ENCODE measurements around the gene ZNF277. TPM values are rescaled to one million over a fixed set of nuclear protein-coding genes. Genes with fewer than 3 reads are reported as not detected.

The ZNF277 gene
- total and polyA plus RNA-seq, 8 donors = 13.6 to 25.3 (median 19.6) TPM

- 0 to 1% methylated on average over 14 of the region's 14 CpGs for WGBS, 2 donors
- no peaks in the 10 kb centered on the region for H3K27me3 ChIP-seq
- peak overlapping the region; percentile 75 to 89 (median 78) for H3K4me3 ChIP-seq
- intact Hi-C loops (cut with DNase I) = no loop called here
- no peak for TF ChIP-seq CTCF (IDR thresholded peaks at IDR 0.05)
- H3K9me3 ChIP-seq = no peaks in the 10 kb centered on the region
- H3K27ac ChIP-seq = peak overlapping the region; percentile 79 to 86 (median 84)
- no peaks in the 10 kb centered on the region for H3K36me3 ChIP-seq
- H3K4me1 ChIP-seq = peaks cover 3 to 25% (median 5%) of the 10 kb centered on the region in 3 donors
- DNase-seq (no peak), FAIRE-seq (no peak), ATAC-seq (peak in 3 of 4 donors; percentile 0 to 1 (median 1))
These were observed 597 bp downstream of the ZNF277 start for GRCh38 chr7:112206991-112207592.

- no peak for TF ChIP-seq CTCF (IDR thresholded peaks at IDR 0.05)
- intact Hi-C loops (cut with DNase I) = no loop called here
- Histone ChIP-seq H3K27me3 (no peaks in the 10 kb centered on the region), H3K27ac (peak overlapping the region in 1 of 4 donors; percentile 82), H3K4me1 (peaks cover 3 to 22% (median 5%) of the 10 kb centered on the region in 3 donors), H3K36me3 (no peaks in the 10 kb centered on the region), H3K4me3 (peak overlapping the region in 1 of 4 donors; percentile 80), H3K9me3 (no peaks in the 10 kb centered on the region)
- ATAC-seq = no peak
- FAIRE-seq = no peak
- 74 to 80% methylated on average over 6 of the region's 6 CpGs for WGBS, 2 donors
- no peak for DNase-seq
These were observed 1.3 kb downstream of the ZNF277 start for GRCh38 chr7:112207765-112208164.

GRCh38 chr7:112211348-112211907 lies 4.9 kb downstream of the ZNF277 start:
- H3K4me1 ChIP-seq = peaks cover 0 to 15% (median 5%) of the 10 kb centered on the region in 3 donors
- intact Hi-C loops (cut with DNase I) = no loop called here
- H3K9me3 ChIP-seq = no peaks in the 10 kb centered on the region
- peak overlapping the region in 3 of 4 donors; percentile 28 to 44 (median 37) for H3K27ac ChIP-seq
- ATAC-seq (peak in 2 of 4 donors; percentile 14 to 24), DNase-seq (no peak), FAIRE-seq (no peak)
- TF ChIP-seq CTCF (IDR thresholded peaks at IDR 0.05) = no peak
- 2 to 6% methylated on average over 1 of the region's 1 CpG for WGBS, 2 donors
- no peak overlapping the region for H3K4me3 ChIP-seq
- H3K27me3 ChIP-seq = no peaks in the 10 kb centered on the region
- no peaks in the 10 kb centered on the region for H3K36me3 ChIP-seq

GRCh38 chr7:112212571-112212970 lies 6.1 kb downstream of the ZNF277 start:
- ATAC-seq (no peak), FAIRE-seq (no peak), DNase-seq (no peak)
- no peaks in the 10 kb centered on the region for H3K27me3 ChIP-seq
- TF ChIP-seq CTCF (IDR thresholded peaks at IDR 0.05) = no peak
- H3K36me3 ChIP-seq = no peaks in the 10 kb centered on the region
- no peaks in the 10 kb centered on the region for H3K9me3 ChIP-seq
- H3K27ac ChIP-seq = no peak overlapping the region
- peaks cover 0 to 15% (median 5%) of the 10 kb centered on the region in 3 donors for H3K4me1 ChIP-seq
- 98 to 100% methylated on average over 2 of the region's 2 CpGs for WGBS, 2 donors
- H3K4me3 ChIP-seq = no peak overlapping the region
- intact Hi-C loops (cut with DNase I) = no loop called here

- Histone ChIP-seq H3K27ac (no peak overlapping the region), H3K4me1 (peaks cover 0 to 15% (median 5%) of the 10 kb centered on the region in 3 donors), H3K27me3 (no peaks in the 10 kb centered on the region), H3K9me3 (no peaks in the 10 kb centered on the region), H3K36me3 (no peaks in the 10 kb centered on the region), H3K4me3 (no peak overlapping the region)
- ATAC-seq (no peak), DNase-seq (no peak), FAIRE-seq (no peak)
- 58 to 77% methylated on average over 1 of the region's 1 CpG for WGBS, 2 donors
- intact Hi-C loops (cut with DNase I) = no loop called here
- no peak for TF ChIP-seq CTCF (IDR thresholded peaks at IDR 0.05)
These were observed 7.2 kb downstream of the ZNF277 start for GRCh38 chr7:112213735-112214134.
